Stimulated activated CD4-positive, alpha-beta T cell treated with anti-CD3 and anti-CD28 coated beads, Interleukin-4, amount 100 ng/mL, for 4 hours (primary cell): Measurements from ENCODE around the gene EFTUD2.

Experiments
- DNase-seq, 2 experiments: peaks; one replicate each; pipeline ENCODE4 v3.0.0-alpha.2; 2020

Gene EFTUD2

GRCh38 chr17:44925731-44926697 lies 26.8 kb upstream of the EFTUD2 start:
- no peak for DNase-seq

GRCh38 chr17:44924107-44924544 lies 24.9 kb upstream of the EFTUD2 start:
- no peak for DNase-seq

- DNase-seq: no peak
These were observed 23.7 kb upstream of the EFTUD2 start for GRCh38 chr17:44922746-44923470.

GRCh38 chr17:44922136-44922535 lies 22.9 kb upstream of the EFTUD2 start:
- no peak for DNase-seq

- DNase-seq: no peak
These were observed 22.1 kb upstream of the EFTUD2 start for GRCh38 chr17:44921122-44921882.

GRCh38 chr17:44920565-44920940 lies 21.3 kb upstream of the EFTUD2 start:
- no peak for DNase-seq

GRCh38 chr17:44919885-44920564 lies 20.8 kb upstream of the EFTUD2 start:
- DNase-seq: peak; percentile 42 to 60

- DNase-seq: no peak
These were observed 20.2 kb upstream of the EFTUD2 start for GRCh38 chr17:44919411-44919810.

- no peak for DNase-seq
These were observed 18.8 kb upstream of the EFTUD2 start for GRCh38 chr17:44918006-44918405.

- DNase-seq: no peak
These were observed 18.2 kb upstream of the EFTUD2 start for GRCh38 chr17:44917456-44917855.

GRCh38 chr17:44916781-44917241 lies 17.6 kb upstream of the EFTUD2 start:
- no peak for DNase-seq

GRCh38 chr17:44915862-44916780 lies 16.9 kb upstream of the EFTUD2 start:
- DNase-seq: no peak

GRCh38 chr17:44915321-44915726 lies 16.1 kb upstream of the EFTUD2 start, which contains the start of gene GFAP:
Gene GFAP (minus strand): TSS chr17:44915500. CDS start chr17:44915486, 14 bp downstream.
- DNase-seq: no peak

GRCh38 chr17:44914698-44915271 lies 15.5 kb upstream of the EFTUD2 start:
- no peak for DNase-seq

- no peak for DNase-seq
These were observed 14.9 kb upstream of the EFTUD2 start for GRCh38 chr17:44914148-44914547.

- DNase-seq: no peak
These were observed 14.4 kb upstream of the EFTUD2 start for GRCh38 chr17:44913676-44914075.

GRCh38 chr17:44912763-44913544 lies 13.7 kb upstream of the EFTUD2 start:
- DNase-seq: no peak

- peak; percentile 39 to 46 for DNase-seq
These were observed 12.1 kb upstream of the EFTUD2 start for GRCh38 chr17:44911133-44912001.
